Mesothelial cell of epicardium (in vitro differentiated cells): Measurements from ENCODE around the gene CDK6. TPM values are rescaled to one million over a fixed set of nuclear protein-coding genes. Genes with fewer than 3 reads are reported as not detected.

ENCODE experiments used
- DNase-seq, 2 experiments: peaks; one replicate each; pipeline ENCODE4 v3.0.0; 2021; ENCODE audit warnings: low spot score in 2 of 2; ENCODE audit not compliant: unreplicated experiment in 2 of 2
- H3K27ac Mint-ChIP-seq: 2 replicates; pipeline ENCODE4 v1.8.0; 2021; ENCODE audit warnings: mixed read lengths
- H3K27me3 Mint-ChIP-seq: 2 replicates; pipeline ENCODE4 v1.8.0; 2021; ENCODE audit warnings: low read depth, mixed read lengths
- H3K36me3 Mint-ChIP-seq: 2 replicates; pipeline ENCODE4 v1.8.0; 2021; ENCODE audit warnings: mixed read lengths
- H3K4me1 Mint-ChIP-seq: 2 replicates; pipeline ENCODE4 v1.8.0; 2021; ENCODE audit warnings: mixed read lengths
- H3K4me3 Mint-ChIP-seq: 2 replicates; pipeline ENCODE4 v1.8.0; 2021; ENCODE audit warnings: mild to moderate bottlenecking, moderate library complexity, mixed read lengths
- H3K9me3 Mint-ChIP-seq: 2 replicates; pipeline ENCODE4 v1.8.0; 2021; ENCODE audit warnings: mixed read lengths
- total RNA-seq: library from RNA; stranded (reverse); gene quantifications from 3 replicates; pipeline ENCODE4 v1.2.1, GENCODE V29; 2021
- TF ChIP-seq, protein P1 (sequence below): fragments of 200-600 bp; sonication (generic); IDR thresholded peaks from one replicate; pipeline ENCODE4 v1.5.0; 2021; ENCODE audit warnings: antibody characterized with exemption; ENCODE audit not compliant: unreplicated experiment

CDK6 gene
- total RNA-seq, 1 donor from 2014 or later, result 138 TPM

DNA sequence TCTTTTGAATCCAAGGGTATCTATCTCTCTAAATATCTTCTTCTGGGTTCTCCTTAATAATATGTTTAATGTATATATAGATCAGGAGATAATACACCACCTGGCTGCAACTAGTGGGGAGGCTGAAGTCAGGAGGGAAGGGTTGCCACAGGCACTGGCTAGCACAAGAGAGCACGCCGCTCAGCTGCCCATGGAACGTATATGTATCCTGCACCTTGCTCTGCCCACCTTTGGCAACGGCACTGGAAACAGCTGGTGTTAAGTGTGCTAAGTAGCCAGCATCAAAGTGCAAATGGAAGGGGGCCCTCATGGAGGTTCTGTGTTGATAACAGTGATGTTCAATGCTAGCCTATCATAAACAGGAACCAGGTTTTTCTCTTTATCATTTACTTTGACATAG is 196.4 kb downstream of the CDK6 start:
- Mint-ChIP-seq H3K4me3 (no peak overlapping the region), H3K4me1 (peaks cover 14% of the 10 kb centered on the region), H3K9me3 (no peaks in the 10 kb centered on the region), H3K27me3 (no peaks in the 10 kb centered on the region), H3K36me3 (peaks cover 11% of the 10 kb centered on the region), H3K27ac (no peak overlapping the region)
- no peak for DNase-seq
- TF ChIP-seq, protein P1, sequence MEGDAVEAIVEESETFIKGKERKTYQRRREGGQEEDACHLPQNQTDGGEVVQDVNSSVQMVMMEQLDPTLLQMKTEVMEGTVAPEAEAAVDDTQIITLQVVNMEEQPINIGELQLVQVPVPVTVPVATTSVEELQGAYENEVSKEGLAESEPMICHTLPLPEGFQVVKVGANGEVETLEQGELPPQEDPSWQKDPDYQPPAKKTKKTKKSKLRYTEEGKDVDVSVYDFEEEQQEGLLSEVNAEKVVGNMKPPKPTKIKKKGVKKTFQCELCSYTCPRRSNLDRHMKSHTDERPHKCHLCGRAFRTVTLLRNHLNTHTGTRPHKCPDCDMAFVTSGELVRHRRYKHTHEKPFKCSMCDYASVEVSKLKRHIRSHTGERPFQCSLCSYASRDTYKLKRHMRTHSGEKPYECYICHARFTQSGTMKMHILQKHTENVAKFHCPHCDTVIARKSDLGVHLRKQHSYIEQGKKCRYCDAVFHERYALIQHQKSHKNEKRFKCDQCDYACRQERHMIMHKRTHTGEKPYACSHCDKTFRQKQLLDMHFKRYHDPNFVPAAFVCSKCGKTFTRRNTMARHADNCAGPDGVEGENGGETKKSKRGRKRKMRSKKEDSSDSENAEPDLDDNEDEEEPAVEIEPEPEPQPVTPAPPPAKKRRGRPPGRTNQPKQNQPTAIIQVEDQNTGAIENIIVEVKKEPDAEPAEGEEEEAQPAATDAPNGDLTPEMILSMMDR, result no peak

DNA sequence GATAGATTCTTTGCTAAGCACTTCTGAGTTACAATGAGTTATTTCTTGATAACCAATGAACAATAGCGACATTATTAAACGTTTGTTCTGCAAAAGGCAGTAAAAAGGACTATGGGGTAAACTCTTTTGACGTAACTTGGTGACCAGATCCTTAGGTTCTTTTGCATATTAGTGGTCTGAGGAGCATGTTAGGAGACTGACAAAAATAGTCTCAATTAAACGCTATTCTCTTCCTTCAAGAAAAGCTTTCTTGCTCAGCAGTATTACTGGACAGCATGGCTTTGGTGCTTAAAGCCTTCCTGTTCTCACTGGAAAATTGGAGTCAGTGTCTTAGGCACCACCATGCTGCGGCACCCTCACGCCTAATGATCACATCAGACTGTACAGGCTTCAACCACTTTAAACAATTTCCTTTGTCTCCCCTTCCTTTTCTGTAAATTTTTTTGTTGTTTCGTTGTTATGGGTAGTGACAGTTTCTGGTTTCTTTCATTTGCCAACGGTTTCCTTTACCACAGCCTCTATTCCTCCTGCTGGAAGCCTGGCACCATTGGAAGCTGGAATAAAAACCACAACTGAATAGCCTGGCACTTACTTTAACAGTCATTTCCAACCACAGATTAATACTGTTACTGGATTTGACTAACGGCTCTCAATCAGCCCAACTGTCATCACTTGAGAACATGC is 197.0 kb downstream of the CDK6 start:
- Mint-ChIP-seq H3K27ac (peak overlapping the region; percentile 26), H3K4me3 (no peak overlapping the region), H3K4me1 (peaks cover 13% of the 10 kb centered on the region), H3K36me3 (peaks cover 11% of the 10 kb centered on the region), H3K9me3 (no peaks in the 10 kb centered on the region), H3K27me3 (no peaks in the 10 kb centered on the region)
- DNase-seq, result no peak
- TF ChIP-seq, protein P1, result no peak

DNA sequence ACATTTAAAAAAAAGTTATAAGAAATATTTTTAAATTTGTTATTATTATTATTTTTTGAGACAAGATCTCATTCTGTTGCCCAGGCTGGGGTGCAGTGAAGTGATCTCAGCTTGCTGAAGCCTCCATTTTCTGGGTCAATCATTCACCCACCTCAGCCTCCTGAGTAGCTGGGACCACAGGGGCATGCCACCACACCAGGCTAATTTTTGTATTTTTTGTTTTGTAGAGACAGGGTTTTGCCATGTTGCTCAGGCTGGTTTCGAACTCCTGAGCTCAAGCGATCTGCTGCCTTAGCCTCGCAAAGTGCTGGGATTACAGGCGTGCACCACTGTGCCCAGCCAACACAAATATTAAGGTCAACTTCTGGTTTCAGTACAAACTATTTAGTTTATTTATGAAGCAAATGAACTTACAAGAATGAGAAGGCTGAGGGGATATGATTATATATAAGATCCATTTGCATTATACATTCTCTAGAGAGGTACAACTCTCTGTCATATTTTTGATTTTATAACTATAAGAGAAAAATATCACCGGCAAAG is 200.3 kb downstream of the CDK6 start:
- Mint-ChIP-seq H3K27me3 (no peaks in the 10 kb centered on the region), H3K27ac (no peak overlapping the region), H3K4me3 (no peak overlapping the region), H3K9me3 (no peaks in the 10 kb centered on the region), H3K4me1 (peaks cover 32% of the 10 kb centered on the region), H3K36me3 (no peaks in the 10 kb centered on the region)
- DNase-seq, result no peak
- TF ChIP-seq, protein P1, result no peak

DNA sequence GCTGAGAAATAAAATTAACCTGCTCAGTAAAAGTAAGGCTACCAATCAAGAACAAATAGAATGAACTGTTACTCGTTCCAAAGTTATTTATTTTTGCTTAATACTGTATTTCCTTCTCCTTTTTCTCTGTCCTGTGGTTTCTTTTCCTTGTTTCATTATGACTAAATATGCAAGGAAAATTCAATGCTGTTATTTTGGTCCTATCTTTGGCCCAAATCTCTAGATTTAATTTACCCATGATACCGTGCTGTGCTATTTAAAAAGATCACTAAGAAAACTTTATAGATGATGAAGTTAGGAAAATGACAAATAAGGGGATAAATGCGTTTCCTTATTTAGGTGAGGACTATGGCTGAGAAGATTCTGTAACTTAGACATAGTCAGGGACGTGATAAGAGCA is 200.8 kb downstream of the CDK6 start:
- TF ChIP-seq, protein P1, result no peak
- peaks cover 32% of the 10 kb centered on the region for H3K4me1 Mint-ChIP-seq
- H3K9me3 Mint-ChIP-seq, result no peaks in the 10 kb centered on the region
- no peaks in the 10 kb centered on the region for H3K27me3 Mint-ChIP-seq
- no peak for DNase-seq
- H3K36me3 Mint-ChIP-seq, result no peaks in the 10 kb centered on the region
- H3K27ac Mint-ChIP-seq, result peak overlapping the region; percentile 75
- H3K4me3 Mint-ChIP-seq, result no peak overlapping the region

DNA sequence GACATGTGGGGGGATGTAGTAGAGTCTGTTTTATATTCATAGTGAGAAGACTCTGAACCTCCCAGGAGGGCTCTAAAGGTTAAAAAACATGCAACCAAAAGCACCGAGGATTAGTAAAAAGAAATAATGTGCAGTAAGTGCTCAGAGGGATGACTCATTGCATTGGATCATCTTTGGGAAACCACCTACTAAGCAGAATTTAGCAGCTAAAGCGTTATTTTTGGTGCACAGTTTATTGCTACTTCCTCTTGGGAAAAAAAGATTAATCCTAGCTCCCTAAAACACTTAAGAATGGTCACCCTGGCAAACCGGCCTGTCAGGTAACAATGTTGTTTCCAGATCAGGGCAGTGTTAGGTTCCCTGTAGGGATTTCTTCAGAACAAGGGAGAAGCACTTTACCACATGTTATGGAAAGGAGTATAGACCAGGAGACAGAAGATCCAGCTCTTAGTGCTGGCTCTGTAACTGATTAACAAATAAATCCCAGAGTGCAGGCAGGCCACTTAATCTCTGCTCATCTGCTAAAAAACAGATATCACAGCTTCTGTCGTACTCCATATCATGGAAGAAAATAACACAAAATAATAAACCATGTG is 201.4 kb downstream of the CDK6 start:
- Mint-ChIP-seq H3K27ac (peak overlapping the region; percentile 75), H3K4me3 (no peak overlapping the region)

More for the DNA sequence above, 201.4 kb downstream of the CDK6 start:
- Mint-ChIP-seq H3K27me3 (no peaks in the 10 kb centered on the region), H3K4me1 (peaks cover 32% of the 10 kb centered on the region), H3K36me3 (peaks cover 2% of the 10 kb centered on the region), H3K9me3 (peaks cover 4% of the 10 kb centered on the region)
- TF ChIP-seq, protein P1, result no peak
- no peak for DNase-seq
